Ascending aorta (tissue), 2 donors: ENCODE measurements around the gene MFAP2. TPM values are rescaled to one million over a fixed set of nuclear protein-coding genes. Genes with fewer than 3 reads are reported as not detected.

Experiments used
- DNase-seq, 2 donors: peaks; one replicate each; pipeline ENCODE4 v3.0.0-alpha.2; 2019; ENCODE audit warnings: low spot score in 2 of 2
- H3K27ac ChIP-seq, 2 donors: fragments of 200-600 bp; sonication (generic); one replicate each; pipeline ENCODE4 v1.5.1; 2016 to 2017; ENCODE audit warnings: mild to moderate bottlenecking in 1 of 2
- H3K27me3 ChIP-seq: fragments of 200-600 bp; sonication (generic); one replicate; pipeline ENCODE4 v1.5.1; 2017
- H3K36me3 ChIP-seq, 2 donors: fragments of 200-600 bp; sonication (generic); one replicate each; pipeline ENCODE4 v1.5.1; 2016
- H3K4me1 ChIP-seq, 2 donors: fragments of 200-600 bp; sonication (generic); one replicate each; pipeline ENCODE4 v1.5.1; 2016 to 2017; ENCODE audit warnings: mild to moderate bottlenecking in 1 of 2
- H3K4me3 ChIP-seq, 2 donors: fragments of 200-600 bp; sonication (generic); one replicate each; pipeline ENCODE4 v1.5.1; 2016 to 2017; ENCODE audit warnings: mild to moderate bottlenecking in 1 of 2
- H3K9me3 ChIP-seq, 2 donors: fragments of 200-600 bp; sonication (generic); one replicate each; pipeline ENCODE4 v1.5.1; 2016
- intact Hi-C: fragments of 100-400 bp; cut with DNase I; formaldehyde crosslinking; loops from one replicate; pipeline ENCODE4 v1.15.1; 2023
- total RNA-seq: library from RNA; depleted of rRNA; stranded (reverse); fragments of >200 nt; gene quantifications from one replicate; pipeline ENCODE4 v1.1.0, GENCODE V29; 2016
- TF ChIP-seq, protein P1 (sequence below), 3 experiments: fragments of 200-600 bp in 2 of 3; fragments of 450-650 bp in 1 of 3; sonication (generic) in 2 of 3; IDR thresholded peaks; one replicate each; pipeline ENCODE4 v1.5.1; 2016 to 2019; ENCODE audit warnings: antibody characterized with exemption in 3 of 3, mild to moderate bottlenecking in 1 of 3, moderate library complexity in 1 of 3

The MFAP2 gene
- total RNA-seq, 1 donor from 2014 or later: 26.3 TPM

DNA sequence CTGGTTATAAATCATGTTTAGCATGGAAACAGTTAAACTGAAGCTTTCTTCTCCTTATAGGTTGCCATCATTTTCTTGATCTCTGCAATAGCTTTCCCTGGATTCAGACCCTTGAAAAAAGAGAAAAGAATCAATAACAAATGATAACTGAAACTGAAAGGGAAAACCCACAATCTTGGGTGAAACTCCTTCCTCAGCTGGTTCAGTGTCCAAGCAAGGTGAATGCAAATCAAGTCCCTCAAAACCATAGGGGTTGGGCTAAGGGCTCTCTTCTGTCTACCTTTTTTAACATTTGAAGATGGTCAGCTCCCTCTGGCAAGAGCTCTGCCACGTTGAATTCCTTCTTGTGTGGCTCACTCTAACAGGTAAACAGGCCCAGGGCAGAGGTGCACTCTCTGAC is 38.4 kb upstream of the MFAP2 start:
- TF ChIP-seq, protein P1, sequence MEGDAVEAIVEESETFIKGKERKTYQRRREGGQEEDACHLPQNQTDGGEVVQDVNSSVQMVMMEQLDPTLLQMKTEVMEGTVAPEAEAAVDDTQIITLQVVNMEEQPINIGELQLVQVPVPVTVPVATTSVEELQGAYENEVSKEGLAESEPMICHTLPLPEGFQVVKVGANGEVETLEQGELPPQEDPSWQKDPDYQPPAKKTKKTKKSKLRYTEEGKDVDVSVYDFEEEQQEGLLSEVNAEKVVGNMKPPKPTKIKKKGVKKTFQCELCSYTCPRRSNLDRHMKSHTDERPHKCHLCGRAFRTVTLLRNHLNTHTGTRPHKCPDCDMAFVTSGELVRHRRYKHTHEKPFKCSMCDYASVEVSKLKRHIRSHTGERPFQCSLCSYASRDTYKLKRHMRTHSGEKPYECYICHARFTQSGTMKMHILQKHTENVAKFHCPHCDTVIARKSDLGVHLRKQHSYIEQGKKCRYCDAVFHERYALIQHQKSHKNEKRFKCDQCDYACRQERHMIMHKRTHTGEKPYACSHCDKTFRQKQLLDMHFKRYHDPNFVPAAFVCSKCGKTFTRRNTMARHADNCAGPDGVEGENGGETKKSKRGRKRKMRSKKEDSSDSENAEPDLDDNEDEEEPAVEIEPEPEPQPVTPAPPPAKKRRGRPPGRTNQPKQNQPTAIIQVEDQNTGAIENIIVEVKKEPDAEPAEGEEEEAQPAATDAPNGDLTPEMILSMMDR (IDR thresholded peaks at IDR 0.05): no peak
- intact Hi-C loops: no loop called here
- Histone ChIP-seq H3K4me3 (no peak overlapping the region), H3K27me3 (no peaks in the 10 kb centered on the region), H3K9me3 (no peaks in the 10 kb centered on the region), H3K36me3 (peaks cover 56 to 62% of the 10 kb centered on the region in 2 donors), H3K27ac (no peak overlapping the region), H3K4me1 (no peaks in the 10 kb centered on the region)
- peak in 1 of 2 donors; percentile 30 for DNase-seq

DNA sequence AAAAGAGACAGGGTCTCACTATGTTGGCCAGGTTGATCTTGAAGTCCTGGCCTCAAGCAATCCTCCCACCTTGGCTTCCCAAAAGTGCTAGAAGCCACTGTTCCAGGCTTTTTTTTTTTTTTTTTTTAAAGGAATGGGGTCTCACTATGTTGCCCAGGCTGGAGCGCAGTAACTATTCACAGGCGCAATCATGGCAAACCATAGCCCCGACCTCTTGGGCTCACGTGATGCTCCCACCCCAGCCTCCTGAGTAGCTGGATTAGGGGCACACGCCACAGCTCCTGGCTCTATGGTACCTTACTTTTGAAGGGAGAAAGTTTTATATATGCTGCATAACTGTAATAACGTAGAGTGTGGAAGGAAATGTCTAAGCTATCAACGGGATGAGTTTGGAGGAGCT is 37.0 kb upstream of the MFAP2 start:
- no peak overlapping the region for H3K4me3 ChIP-seq
- no peak overlapping the region for H3K27ac ChIP-seq
- TF ChIP-seq, protein P1 (IDR thresholded peaks at IDR 0.05): no peak
- intact Hi-C loops: no loop called here
- DNase-seq: peak in 1 of 2 donors; percentile 4
- H3K4me1 ChIP-seq: no peaks in the 10 kb centered on the region
- H3K27me3 ChIP-seq: no peaks in the 10 kb centered on the region
- no peaks in the 10 kb centered on the region for H3K9me3 ChIP-seq
- peaks cover 41 to 48% of the 10 kb centered on the region in 2 donors for H3K36me3 ChIP-seq

DNA sequence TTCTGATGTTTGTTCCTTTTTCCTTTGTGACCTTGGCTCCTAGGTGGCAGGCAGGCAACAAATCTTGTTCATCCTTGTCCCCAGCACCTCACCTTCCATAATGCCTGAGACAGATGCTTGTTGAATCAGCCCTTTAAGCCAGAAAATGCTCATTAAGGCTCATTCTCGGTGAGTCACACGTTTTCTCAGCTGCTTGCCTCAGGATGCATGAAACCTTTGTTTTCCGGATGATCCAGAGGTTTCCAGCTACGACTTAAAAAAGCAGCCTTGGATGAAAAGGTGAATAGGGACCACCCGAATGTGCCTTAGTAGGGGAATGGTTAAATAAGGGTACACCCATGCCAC is 35.9 kb upstream of the MFAP2 start:
- Histone ChIP-seq H3K36me3 (peaks cover 30 to 36% of the 10 kb centered on the region in 2 donors), H3K27me3 (no peaks in the 10 kb centered on the region), H3K9me3 (no peaks in the 10 kb centered on the region), H3K4me1 (peaks cover 0 to 3% of the 10 kb centered on the region in 2 donors), H3K27ac (no peak overlapping the region), H3K4me3 (no peak overlapping the region)
- intact Hi-C loops: no loop called here
- no peak for DNase-seq
- TF ChIP-seq, protein P1 (IDR thresholded peaks at IDR 0.05): no peak

- Histone ChIP-seq H3K36me3 (peaks cover 16 to 23% of the 10 kb centered on the region in 2 donors), H3K4me1 (peaks cover 13% of the 10 kb centered on the region in 2 donors), H3K27ac (no peak overlapping the region), H3K9me3 (no peaks in the 10 kb centered on the region), H3K27me3 (no peaks in the 10 kb centered on the region), H3K4me3 (no peak overlapping the region)
- TF ChIP-seq, protein P1 (IDR thresholded peaks at IDR 0.05): no peak
- peak in 1 of 2 donors; percentile 27 for DNase-seq
- intact Hi-C loops: no loop called here
These were observed 34.5 kb upstream of the MFAP2 start for GRCh38 chr1:17014671-17015567.

DNA sequence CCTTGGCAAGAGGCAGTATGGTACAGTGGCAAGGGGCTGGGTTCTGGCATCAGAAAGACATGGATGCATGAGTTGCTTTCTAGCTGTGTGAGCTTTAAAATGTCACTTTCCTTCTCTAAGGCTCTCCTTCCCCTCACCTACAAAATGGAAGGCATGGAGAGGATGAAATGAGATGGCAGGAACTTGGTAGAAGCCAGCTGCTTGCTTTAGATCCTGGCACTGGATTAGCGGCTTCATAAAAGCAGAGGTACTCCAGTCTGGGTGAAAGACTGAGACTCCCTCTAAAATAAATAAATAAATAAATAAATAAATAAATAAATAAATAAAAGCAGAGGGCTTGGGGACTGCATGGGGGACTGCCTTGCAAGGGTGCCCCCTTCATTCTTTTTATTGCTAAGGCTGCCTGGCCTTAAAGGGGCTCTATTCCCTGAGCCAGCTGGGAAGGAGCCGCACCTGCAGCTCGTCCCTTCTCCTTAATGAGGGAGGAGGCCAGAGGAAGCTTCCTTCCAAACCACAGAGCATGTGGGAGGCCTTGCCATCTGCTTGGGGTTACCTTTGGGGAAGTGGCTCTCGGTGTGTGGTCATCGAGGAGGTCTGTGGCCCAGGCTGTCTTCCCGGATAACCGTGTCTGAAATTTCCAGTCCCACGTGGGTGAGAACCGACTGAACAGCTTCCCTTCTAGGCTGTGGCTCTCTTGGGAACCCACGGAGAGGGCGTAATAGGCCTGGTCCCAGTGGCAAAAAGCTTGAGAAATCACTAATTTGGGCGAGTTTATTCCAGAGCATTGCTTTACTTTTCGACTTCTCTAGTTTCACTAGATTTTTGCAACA is 33.3 kb upstream of the MFAP2 start:
- H3K4me3 ChIP-seq: no peak overlapping the region
- H3K27me3 ChIP-seq: no peaks in the 10 kb centered on the region
- DNase-seq: peak in 1 of 2 donors; percentile 61
- peaks cover 13 to 14% of the 10 kb centered on the region in 2 donors for H3K4me1 ChIP-seq
- TF ChIP-seq, protein P1 (IDR thresholded peaks at IDR 0.05): no peak
- H3K27ac ChIP-seq: no peak overlapping the region
- no peaks in the 10 kb centered on the region for H3K9me3 ChIP-seq
- intact Hi-C loops: loop anchor here (2.0 kb wide), 1 partner anchor 39 kb away; no protein-coding TSS in a partner anchor
- H3K36me3 ChIP-seq: peaks cover 7 to 11% of the 10 kb centered on the region in 2 donors
